ENCODE measurements around the gene PIGW.
"Not testable (repeated sequence)": the region's sequence is repeated elsewhere in the genome, so short reads cannot be mapped to it uniquely, and the experiment has no call there.

Gene PIGW

GRCh38 chr17:36534840-36535668 is at the start of gene PIGW, which contains the start of gene MYO19:
Gene PIGW, plus strand, starts transcription at chr17:36534987. Its CDS starts 2,115 bp downstream, at chr17:36537102.
Gene MYO19, minus strand, starts transcription at chr17:36534868. Its CDS starts 2,330 bp downstream, at chr17:36532538.
- peak; percentile 92 for DNase-seq (ENCODE audit: low spot score)

GRCh38 chr17:36485027-36485426 is 49.8 kb upstream of the PIGW start:
- DNase-seq (ENCODE audit: low spot score), result no peak

- no peak for DNase-seq (ENCODE audit: low spot score)
Measured at GRCh38 chr17:36485805-36486203, 49.0 kb upstream of the PIGW start.

GRCh38 chr17:36486204-36487194 is 48.3 kb upstream of the PIGW start, which contains the start of gene ZNHIT3:
Gene ZNHIT3, plus strand, starts transcription at chr17:36486681. Its CDS starts 19 bp downstream, at chr17:36486700.
- DNase-seq (ENCODE audit: low spot score), result peak; percentile 94

GRCh38 chr17:36493956-36494355 is 40.8 kb upstream of the PIGW start:
- DNase-seq (ENCODE audit: low spot score), result no peak

- no peak for DNase-seq (ENCODE audit: low spot score)
Measured at GRCh38 chr17:36494674-36495073, 40.1 kb upstream of the PIGW start.

GRCh38 chr17:36495076-36495578 is 39.7 kb upstream of the PIGW start:
- no peak for DNase-seq (ENCODE audit: low spot score)

- no peak for DNase-seq (ENCODE audit: low spot score)
Measured at GRCh38 chr17:36496018-36496789, 38.6 kb upstream of the PIGW start.

GRCh38 chr17:36498155-36498554 is 36.6 kb upstream of the PIGW start:
- DNase-seq (ENCODE audit: low spot score), result no peak

GRCh38 chr17:36498560-36499300 is 36.1 kb upstream of the PIGW start:
- no peak for DNase-seq (ENCODE audit: low spot score)

- peak; percentile 76 for DNase-seq (ENCODE audit: low spot score)
Measured at GRCh38 chr17:36500745-36501225, 34.0 kb upstream of the PIGW start.

GRCh38 chr17:36501351-36501750 is 33.4 kb upstream of the PIGW start:
- no peak for DNase-seq (ENCODE audit: low spot score)

- DNase-seq (ENCODE audit: low spot score), result no peak
Measured at GRCh38 chr17:36501963-36502362, 32.8 kb upstream of the PIGW start.

- no peak for DNase-seq (ENCODE audit: low spot score)
Measured at GRCh38 chr17:36503456-36504155, 31.2 kb upstream of the PIGW start.

- DNase-seq (ENCODE audit: low spot score), result no peak
Measured at GRCh38 chr17:36504156-36504545, 30.6 kb upstream of the PIGW start.

- no peak for DNase-seq (ENCODE audit: low spot score)
Measured at GRCh38 chr17:36505171-36505570, 29.6 kb upstream of the PIGW start.

GRCh38 chr17:36506249-36506826 is 28.4 kb upstream of the PIGW start:
- no peak for DNase-seq (ENCODE audit: low spot score)

GRCh38 chr17:36506831-36507230 is 28.0 kb upstream of the PIGW start:
- DNase-seq (ENCODE audit: low spot score), result no peak

- DNase-seq (ENCODE audit: low spot score), result no peak
Measured at GRCh38 chr17:36507266-36507665, 27.5 kb upstream of the PIGW start.

GRCh38 chr17:36508439-36508838 is 26.3 kb upstream of the PIGW start:
- not testable (repeated sequence) for DNase-seq (ENCODE audit: low spot score)
